HepG2 (cell line): ENCODE data around the gene PHF5A. TPM values are rescaled to one million over a fixed set of nuclear protein-coding genes. Genes with fewer than 3 reads are reported as not detected.

ENCODE experiments used
- ATAC-seq: fragments of 200-7000 bp; cut with Tn5 transposase; 3 replicates; pipeline ENCODE4 v1.9.1; 2020; ENCODE audit warnings: mild to moderate bottlenecking, moderate library complexity
- BruUV-seq: library from RNA; stranded (reverse); fragments of 400-500 nt; replicated peaks from 2 replicates; lab custom pipeline; 2021; lab: Mats Ljungman, UMichigan
- CTCF ChIA-PET: fragments of 300-600 bp; formaldehyde crosslinking; extraction: SDS; loops from one replicate; lab custom pipeline; 2021; ENCODE audit warnings: low total read pairs, inconsistent platforms, low intra/inter-chr PET ratio; lab: Yijun Ruan, JAX
- POLR2A ChIA-PET: fragments of 350-600 bp; sonication (Branson Sonifier 250); formaldehyde crosslinking; loops from one replicate; lab custom pipeline; 2020; ENCODE audit warnings: antibody characterized with exemption, inconsistent platforms; lab: Yijun Ruan, JAX
- DNase-seq: peaks from one replicate; pipeline ENCODE4 v3.0.0-alpha.2; 2015; ENCODE audit warnings: low spot score
- FAIRE-seq: peaks from 3 replicates; lab custom pipeline; 2011; peaks lifted over from hg19 to GRCh38; lab: Jason Lieb, UNC
- H2AFZ ChIP-seq: one replicate; pipeline ENCODE4 v1.6.1; 2011; ENCODE audit warnings: low read length, inconsistent platforms
- H3K27ac ChIP-seq: fragments of 300-600 bp; 3 replicates; pipeline ENCODE4 v1.8.0; 2011; ENCODE audit warnings: mixed run types, mild to moderate bottlenecking, mixed read lengths, low read length, inconsistent platforms; ENCODE audit not compliant: insufficient read depth; ENCODE audit errors: extremely low read length
- H3K27me3 ChIP-seq, 2 experiments: fragments of 200-600 bp in 1 of 2; 2 replicates in 1 of 2; 3 replicates in 1 of 2; pipeline versions ENCODE4 v1.6.0 to v1.8.0; 2011; ENCODE audit warnings: low read length in 2 of 2, mild to moderate bottlenecking in 2 of 2, moderate library complexity in 2 of 2, inconsistent platforms in 1 of 2; ENCODE audit not compliant: insufficient read depth in 2 of 2, control insufficient read depth in 1 of 2
- H3K36me3 ChIP-seq, 2 experiments: fragments of 200-600 bp in 1 of 2; replicated peaks in 1 of 2; 2 replicates in 1 of 2; 3 replicates in 1 of 2; pipeline versions ENCODE4 v1.5.1 to v1.8.0; 2011; ENCODE audit warnings: low read length in 2 of 2, inconsistent platforms in 1 of 2; ENCODE audit not compliant: insufficient read depth in 2 of 2, control insufficient read depth in 1 of 2
- H3K4me1 ChIP-seq: 2 replicates; pipeline ENCODE4 v1.5.1; 2012; ENCODE audit warnings: low read length, inconsistent platforms; ENCODE audit not compliant: insufficient read depth
- H3K4me2 ChIP-seq: 2 replicates; pipeline ENCODE4 v1.6.0; 2011; ENCODE audit warnings: low read depth, low read length, inconsistent platforms
- H3K4me3 ChIP-seq, 3 experiments: fragments of 200-600 bp in 1 of 3; sonication (generic), shearing (Covaris generic) in 1 of 3; replicated peaks in 1 of 3; 2 replicates each; pipeline ENCODE4 v1.5.1; 2011 to 2016; ENCODE audit warnings: low read length in 3 of 3, inconsistent platforms in 2 of 3, low read depth in 2 of 3, mild to moderate bottlenecking in 2 of 3, control low read depth in 1 of 3, mixed read lengths in 1 of 3; ENCODE audit not compliant: insufficient read depth in 1 of 3
- H3K79me2 ChIP-seq: one replicate; pipeline ENCODE4 v1.6.1; 2011; ENCODE audit warnings: low read length, inconsistent platforms; ENCODE audit not compliant: insufficient read depth
- H3K9ac ChIP-seq: 2 replicates; pipeline ENCODE4 v1.6.0; 2011; ENCODE audit warnings: mild to moderate bottlenecking, low read depth, low read length, inconsistent platforms; ENCODE audit not compliant: insufficient read depth
- H3K9me3 ChIP-seq: 2 replicates; pipeline ENCODE4 v1.5.1; 2012; ENCODE audit warnings: mild to moderate bottlenecking, low read length
- H4K20me1 ChIP-seq: 2 replicates; pipeline ENCODE4 v1.6.0; 2011; ENCODE audit warnings: inconsistent platforms, mild to moderate bottlenecking, low read length, moderate library complexity; ENCODE audit not compliant: insufficient read depth
- ZHX2 ChIP-seq, 2 experiments: sonication (generic) in 1 of 2; formaldehyde crosslinking in 1 of 2; IDR thresholded peaks; 2 replicates each; pipeline versions ENCODE4 v1.6.1 to v1.9.0; 2014 to 2022; ENCODE audit warnings: antibody characterized with exemption in 1 of 2, borderline replicate concordance in 1 of 2, inconsistent platforms in 1 of 2, low read depth in 1 of 2, missing genetic modification reagents in 1 of 2
- ZNF687 ChIP-seq: sonication (generic); formaldehyde crosslinking; IDR thresholded peaks from 2 replicates; pipeline ENCODE4 v1.5.1; 2020; ENCODE audit warnings: mild to moderate bottlenecking, missing genetic modification reagents, moderate library complexity
- WGBS: methylation state at CpG from one replicate; pipeline ENCODE4 v1.1.6; 2017; ENCODE audit warnings: low lambda C conversion rate; 5-methylcytosine and 5-hydroxymethylcytosine counted together
- in situ Hi-C: cut with HindIII; loops from 2 replicates; pipeline ENCODE4 v1.10.0; 2017; ENCODE audit warnings: low pct_unique_long_range_greater_than_20kb; ENCODE audit not compliant: extremely low pct_ligation_motif_present
- intact Hi-C: fragments of 100-400 bp; cut with micrococcal nuclease; formaldehyde crosslinking; loops from one replicate; pipeline ENCODE4 v1.10.0; 2022; ENCODE audit not compliant: unreplicated experiment
- polyA plus RNA-seq, 8 experiments: library from polyadenylated mRNA; depleted of rRNA in 3 of 8; stranded (reverse) in 7 of 8; unstranded in 1 of 8; fragments of >200 nt; fragmentation: Illumina TruSeq in 4 of 8; extraction: Trizol in 4 of 8; gene quantifications; 2 replicates each; pipeline versions ENCODE4 v1.2.1 to v1.2.3, GENCODE V29; 2011 to 2016; ENCODE audit warnings: low read depth in 4 of 8, missing spikeins in 1 of 8, mixed read lengths in 1 of 8; ENCODE audit not compliant: insufficient read depth in 1 of 8
- total RNA-seq, 5 experiments: library from RNA; depleted of rRNA; stranded (reverse); fragments of >200 nt; fragmentation: Illumina TruSeq; extraction: Trizol; gene quantifications; 2 replicates each; pipeline ENCODE4 v1.2.3, GENCODE V29; 2016; ENCODE audit warnings: low read depth in 1 of 5

PHF5A gene
- total and polyA plus RNA-seq, 2 of the 13 experiments (the other 11 are each of a cell fraction or from before 2014, with no cell fraction given): 56.6 to 105 TPM

GRCh38 chr22:41507330-41508063, 39.0 kb upstream of the PHF5A start:
- ATAC-seq (no peak), DNase-seq (no peak)
- in situ Hi-C loops: no loop called here
- intact Hi-C loops: no loop called here
- H3K4me3 ChIP-seq: no peak overlapping the region
- WGBS: 97% methylated on average over 20 of the region's 23 CpGs
- H3K9ac ChIP-seq: no peak overlapping the region
- H3K4me1 ChIP-seq: peaks cover 3% of the 10 kb centered on the region
- CTCF ChIA-PET: no interaction called here
- H3K9me3 ChIP-seq: no peaks in the 10 kb centered on the region
- no peak overlapping the region for H3K27ac ChIP-seq
- no TSS peak for BruUV-seq
- 0 out of 2 replicates have a peak, but pooled peaks have one; percentile 10 for TF ChIP-seq ZNF687 (CRISPR knock-in tag)
- no peak for TF ChIP-seq ZHX2 (IDR thresholded peaks at IDR 0.05; ENCODE audit: low read depth)
- TF ChIP-seq ZHX2 (CRISPR knock-in tag; IDR thresholded peaks at IDR 0.05; ENCODE audit: borderline replicate concordance): no peak
- TF ChIP-seq, all 625 proteins: peak for 1
- POLR2A ChIA-PET: interaction anchor here (0.9 kb wide), 1 partner anchor 82 kb away, joined by 3 read pairs; the partner anchor contains the start of gene PMM1
- H3K36me3 ChIP-seq: peaks cover 19 to 56% of the 10 kb centered on the region in 2 experiments; a peak in 4 of 5 replicates
- no peak overlapping the region for H2AFZ ChIP-seq
- no peaks in the 10 kb centered on the region for H4K20me1 ChIP-seq
- no peak for FAIRE-seq
- no peak overlapping the region for H3K4me2 ChIP-seq
- no peaks in the 10 kb centered on the region for H3K27me3 ChIP-seq
- H3K79me2 ChIP-seq: no peaks in the 10 kb centered on the region
